DND-41 (cell line): ENCODE measurements around the gene ATXN2.
"Not testable (repeated sequence)": the region's sequence is repeated elsewhere in the genome, so short reads cannot be mapped to it uniquely, and the experiment has no call there.

Experiments used
- ATAC-seq: fragments of 200-7000 bp; cut with Tn5 transposase; 3 replicates; pipeline ENCODE4 v1.9.1; 2021; ENCODE audit warnings: low read depth; ENCODE audit not compliant: insufficient read depth
- DNase-seq: peaks from one replicate; pipeline ENCODE4 v3.0.0-alpha.2; 2020
- H2AFZ ChIP-seq: 2 replicates; pipeline ENCODE4 v1.6.0; 2012; ENCODE audit warnings: low read depth, low read length
- H3K27ac ChIP-seq: 2 replicates; pipeline ENCODE4 v1.5.1; 2012; ENCODE audit warnings: low read length, inconsistent platforms
- H3K27me3 ChIP-seq: fragments of 200-600 bp; sonication (generic); 2 replicates; pipeline ENCODE4 v1.6.0; 2012; ENCODE audit warnings: low read length, mild to moderate bottlenecking, inconsistent platforms; ENCODE audit not compliant: insufficient read depth, poor library complexity
- H3K36me3 ChIP-seq: 2 replicates; pipeline ENCODE4 v1.5.1; 2012; ENCODE audit warnings: low read length, inconsistent platforms; ENCODE audit not compliant: insufficient read depth
- H3K4me1 ChIP-seq: 2 replicates; pipeline ENCODE4 v1.5.1; 2012; ENCODE audit warnings: mild to moderate bottlenecking, low read length; ENCODE audit not compliant: insufficient read depth
- H3K4me2 ChIP-seq: 2 replicates; pipeline ENCODE4 v1.6.0; 2012; ENCODE audit warnings: mild to moderate bottlenecking, moderate library complexity, low read length, inconsistent platforms; ENCODE audit not compliant: insufficient read depth
- H3K4me3 ChIP-seq, 2 experiments: fragments of 200-600 bp in 1 of 2; shearing (Covaris generic) in 1 of 2; 2 replicates each; pipeline ENCODE4 v1.5.1; 2012 to 2016; ENCODE audit warnings: inconsistent platforms in 2 of 2, low read length in 2 of 2, mild to moderate bottlenecking in 2 of 2, low read depth in 1 of 2, moderate library complexity in 1 of 2
- H3K79me2 ChIP-seq: 2 replicates; pipeline ENCODE4 v1.6.0; 2012; ENCODE audit warnings: low read length, inconsistent platforms; ENCODE audit not compliant: insufficient read depth
- H3K9ac ChIP-seq: 2 replicates; pipeline ENCODE4 v1.6.0; 2012; ENCODE audit warnings: low read depth, mild to moderate bottlenecking, inconsistent platforms, low read length, moderate library complexity
- H3K9me3 ChIP-seq: 2 replicates; pipeline ENCODE4 v1.5.1; 2012; ENCODE audit warnings: low read length, moderate library complexity, mild to moderate bottlenecking, inconsistent platforms; ENCODE audit not compliant: insufficient read depth, severe bottlenecking
- H4K20me1 ChIP-seq: 2 replicates; pipeline ENCODE4 v1.6.0; 2012; ENCODE audit warnings: low read length; ENCODE audit not compliant: insufficient read depth
- CTCF ChIP-seq: IDR thresholded peaks from 2 replicates; pipeline ENCODE4 v1.5.1; 2012; ENCODE audit warnings: borderline replicate concordance, low read length, moderate library complexity, mild to moderate bottlenecking; ENCODE audit not compliant: poor library complexity, severe bottlenecking; ENCODE audit errors: extremely low read depth
- EZH2 ChIP-seq: IDR thresholded peaks from 3 replicates; pipeline ENCODE4 v1.6.1; 2012; ENCODE audit warnings: borderline replicate concordance, low read depth, mild to moderate bottlenecking, moderate library complexity, low read length, inconsistent platforms; ENCODE audit not compliant: severe bottlenecking

ATXN2 gene

GRCh38 chr12:111404362-111405148 lies 194.6 kb downstream of the ATXN2 start:
- peak overlapping the region; percentile 89 for H3K9ac ChIP-seq
- ATAC-seq (peak; percentile 5; the same call in 1 of the 3 replicates), DNase-seq (peak; percentile 68)
- H3K79me2 ChIP-seq: peaks cover 35% of the 10 kb centered on the region
- H4K20me1 ChIP-seq: peaks cover 29% of the 10 kb centered on the region
- no peaks in the 10 kb centered on the region for H3K27me3 ChIP-seq
- H3K4me2 ChIP-seq: peak overlapping the region; percentile 94
- no peaks in the 10 kb centered on the region; the same call in 1 of the 2 replicates for H3K36me3 ChIP-seq
- TF ChIP-seq EZH2 (no peak), CTCF (no peak)
- peaks cover 43% of the 10 kb centered on the region for H3K4me1 ChIP-seq
- no peaks in the 10 kb centered on the region for H3K9me3 ChIP-seq
- peak overlapping the region; percentile 20 to 83; a peak in 3 of 4 replicates for H3K4me3 ChIP-seq
- H3K27ac ChIP-seq: peak overlapping the region; percentile 46
- H2AFZ ChIP-seq: peak overlapping the region; percentile 81

- H4K20me1 ChIP-seq, H3K4me2 ChIP-seq, H3K9ac ChIP-seq, H3K27me3 ChIP-seq, H2AFZ ChIP-seq, H3K4me3 ChIP-seq, DNase-seq, H3K9me3 ChIP-seq, H3K36me3 ChIP-seq, ATAC-seq, H3K27ac ChIP-seq: not testable (repeated sequence)
- peaks cover 15% of the 10 kb centered on the region for H3K79me2 ChIP-seq
- peaks cover 22% of the 10 kb centered on the region for H3K4me1 ChIP-seq
Observed at GRCh38 chr12:111402490-111402824, 196.7 kb downstream of the ATXN2 start.
